ENCODE measurements around the gene FGB.

FGB gene

DNA sequence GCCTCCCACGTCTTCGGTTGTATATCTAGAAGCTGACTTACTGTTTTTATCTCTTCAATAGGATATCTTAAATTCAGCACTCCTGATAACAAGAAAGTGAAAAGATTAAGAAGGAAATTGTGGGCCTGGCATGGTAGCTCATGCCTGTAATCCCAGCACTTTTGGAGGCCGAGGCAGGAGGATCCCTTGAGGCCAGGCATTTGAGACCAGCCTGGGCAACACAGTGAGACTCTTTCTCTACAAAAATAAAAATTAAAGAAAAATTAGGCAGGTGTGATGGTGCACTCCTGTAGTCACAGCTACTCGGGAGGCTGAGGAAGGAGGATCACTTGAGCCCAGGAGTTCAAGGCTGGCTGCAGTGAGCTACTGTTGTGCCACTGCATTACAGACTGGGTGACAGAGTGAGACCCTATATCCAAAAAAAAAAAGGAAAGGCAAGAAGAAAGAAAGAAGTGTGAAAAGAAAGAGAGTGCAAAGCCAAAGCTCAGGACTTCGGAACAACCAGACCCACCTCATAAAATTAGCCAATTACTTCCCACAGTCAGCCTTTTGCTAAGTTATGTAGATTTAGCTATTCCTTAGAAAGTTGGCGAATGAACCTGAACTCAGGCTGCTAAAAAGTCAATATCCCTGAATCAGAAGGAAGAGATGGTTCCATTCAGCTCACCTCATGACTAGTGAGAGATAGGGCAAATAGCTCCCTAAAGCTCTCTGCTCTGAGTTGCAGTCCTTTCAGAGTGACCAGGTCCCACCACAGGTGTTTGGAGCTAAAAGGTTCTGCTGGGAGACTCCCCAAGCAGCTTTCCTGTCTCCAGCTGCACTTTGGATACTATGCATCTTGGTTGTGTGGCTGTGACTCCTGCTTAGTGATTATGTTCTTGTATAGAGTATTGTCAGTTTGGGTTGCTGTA, 40.5 kb downstream of the FGB start:
- TF ChIP-seq, protein P1, sequence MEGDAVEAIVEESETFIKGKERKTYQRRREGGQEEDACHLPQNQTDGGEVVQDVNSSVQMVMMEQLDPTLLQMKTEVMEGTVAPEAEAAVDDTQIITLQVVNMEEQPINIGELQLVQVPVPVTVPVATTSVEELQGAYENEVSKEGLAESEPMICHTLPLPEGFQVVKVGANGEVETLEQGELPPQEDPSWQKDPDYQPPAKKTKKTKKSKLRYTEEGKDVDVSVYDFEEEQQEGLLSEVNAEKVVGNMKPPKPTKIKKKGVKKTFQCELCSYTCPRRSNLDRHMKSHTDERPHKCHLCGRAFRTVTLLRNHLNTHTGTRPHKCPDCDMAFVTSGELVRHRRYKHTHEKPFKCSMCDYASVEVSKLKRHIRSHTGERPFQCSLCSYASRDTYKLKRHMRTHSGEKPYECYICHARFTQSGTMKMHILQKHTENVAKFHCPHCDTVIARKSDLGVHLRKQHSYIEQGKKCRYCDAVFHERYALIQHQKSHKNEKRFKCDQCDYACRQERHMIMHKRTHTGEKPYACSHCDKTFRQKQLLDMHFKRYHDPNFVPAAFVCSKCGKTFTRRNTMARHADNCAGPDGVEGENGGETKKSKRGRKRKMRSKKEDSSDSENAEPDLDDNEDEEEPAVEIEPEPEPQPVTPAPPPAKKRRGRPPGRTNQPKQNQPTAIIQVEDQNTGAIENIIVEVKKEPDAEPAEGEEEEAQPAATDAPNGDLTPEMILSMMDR (IDR thresholded peaks at IDR 0.05), result no peak

DNA sequence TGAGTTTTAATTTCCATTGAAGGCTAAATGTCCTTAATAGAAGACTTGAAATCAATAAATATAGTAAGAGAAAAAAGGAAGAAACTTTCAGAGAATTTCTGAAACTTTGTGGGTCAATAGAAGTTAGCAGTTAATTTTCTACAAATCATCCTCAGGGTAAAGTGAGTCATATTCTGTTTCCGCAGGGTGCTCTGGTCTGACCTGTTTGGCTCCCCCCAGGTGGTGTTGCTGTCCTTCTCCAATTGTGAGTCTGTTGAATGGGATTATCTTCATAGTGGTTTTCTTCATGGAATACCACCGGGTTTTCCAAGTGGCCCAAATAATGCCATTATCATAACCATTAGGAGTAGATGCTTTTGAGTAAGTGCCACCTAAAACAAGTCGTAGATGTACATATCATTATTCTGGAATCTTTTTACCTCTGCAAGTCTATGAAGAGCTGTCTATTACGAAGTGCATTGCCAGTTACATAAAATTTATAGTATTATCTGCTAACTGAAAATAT, 41.9 kb downstream of the FGB start:
- TF ChIP-seq, protein P1 (IDR thresholded peaks at IDR 0.05), result no peak

DNA sequence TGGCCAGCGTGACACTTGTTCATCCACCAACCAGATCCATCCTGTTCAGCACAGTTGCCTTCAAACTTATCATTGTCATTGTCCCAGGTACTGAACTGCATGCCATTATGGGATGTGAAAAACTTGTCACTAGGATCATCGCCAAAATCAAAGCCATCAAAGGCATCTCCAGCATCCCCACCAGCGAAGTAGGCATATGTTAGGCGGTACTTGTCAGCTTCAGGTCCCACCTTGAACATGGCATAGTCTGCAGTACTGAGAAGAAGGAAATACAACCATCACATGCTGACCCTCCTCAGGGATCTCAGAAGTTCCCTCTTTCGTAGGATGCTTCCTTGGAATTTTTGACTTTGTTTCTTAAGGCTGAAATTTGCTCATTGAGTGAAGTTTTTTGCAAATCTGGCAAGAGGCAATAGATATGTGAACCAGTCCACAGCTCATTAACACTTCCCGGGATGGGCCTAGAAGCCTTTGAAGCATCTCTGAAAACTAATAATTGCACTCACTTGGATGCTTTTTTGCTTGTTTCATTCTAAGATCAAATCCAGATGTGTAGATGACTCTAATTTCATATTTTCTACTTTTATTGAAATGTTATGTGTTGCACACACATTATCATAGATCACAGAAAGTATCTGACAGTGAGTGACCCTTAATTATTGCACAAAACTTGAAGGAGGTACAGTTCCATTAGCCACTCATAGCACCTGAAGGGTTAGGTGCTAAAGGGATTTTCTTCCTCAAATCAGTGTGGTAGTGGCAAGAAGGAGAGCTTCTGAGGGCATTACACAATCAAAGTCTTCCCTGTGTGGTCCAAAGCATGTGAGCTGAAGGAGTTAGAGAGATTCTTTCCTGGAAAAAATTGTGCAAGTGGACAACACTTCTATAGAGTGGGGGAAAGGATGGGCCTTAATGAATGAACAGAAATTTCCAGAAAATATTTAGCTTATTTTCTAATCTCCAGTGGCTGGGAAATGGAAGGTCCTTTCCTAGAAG, 44.2 kb downstream of the FGB start:
- TF ChIP-seq, protein P1 (IDR thresholded peaks at IDR 0.05), result no peak

DNA sequence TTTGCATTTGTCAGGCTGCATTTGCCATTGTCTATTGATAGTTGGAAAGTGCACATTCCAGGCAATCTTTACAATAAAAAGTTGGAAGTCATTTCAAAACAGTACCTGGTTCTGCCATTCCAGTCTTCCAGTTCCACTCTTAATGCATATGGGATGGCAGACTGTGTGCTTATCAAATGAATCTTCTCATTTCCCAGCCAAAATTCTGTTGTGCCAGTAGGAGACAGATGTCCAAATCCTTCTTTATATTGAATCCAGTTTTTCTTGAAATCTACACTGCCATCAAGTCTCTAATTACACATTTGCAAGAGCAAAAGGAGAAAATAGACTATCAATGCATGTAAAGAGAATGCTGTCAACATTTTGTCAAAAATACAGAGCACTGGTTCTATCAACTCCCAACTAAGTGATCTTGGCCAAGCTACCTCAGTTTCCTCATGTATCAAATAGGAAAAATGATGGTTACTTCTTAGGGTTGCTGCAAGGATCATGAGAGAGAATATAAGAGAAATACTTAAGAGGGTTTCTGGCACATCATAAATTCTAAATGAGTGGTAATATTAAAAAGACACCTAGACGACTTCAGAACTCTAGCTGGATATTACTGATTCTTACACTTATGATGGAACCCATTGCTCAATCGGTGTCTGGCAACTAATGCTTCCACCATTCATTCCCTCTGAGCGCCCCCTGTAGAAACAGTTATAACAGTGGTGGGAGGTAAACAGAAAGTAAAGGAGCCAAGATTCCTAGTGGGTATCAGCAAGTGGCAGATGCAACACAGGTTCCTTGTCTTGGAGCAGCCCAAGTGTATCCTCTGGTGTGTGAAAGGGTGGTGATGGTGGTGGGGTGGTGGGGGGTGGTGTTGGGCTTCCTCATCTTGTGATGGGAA, 45.8 kb downstream of the FGB start:
- TF ChIP-seq, protein P1 (IDR thresholded peaks at IDR 0.05), result no peak

DNA sequence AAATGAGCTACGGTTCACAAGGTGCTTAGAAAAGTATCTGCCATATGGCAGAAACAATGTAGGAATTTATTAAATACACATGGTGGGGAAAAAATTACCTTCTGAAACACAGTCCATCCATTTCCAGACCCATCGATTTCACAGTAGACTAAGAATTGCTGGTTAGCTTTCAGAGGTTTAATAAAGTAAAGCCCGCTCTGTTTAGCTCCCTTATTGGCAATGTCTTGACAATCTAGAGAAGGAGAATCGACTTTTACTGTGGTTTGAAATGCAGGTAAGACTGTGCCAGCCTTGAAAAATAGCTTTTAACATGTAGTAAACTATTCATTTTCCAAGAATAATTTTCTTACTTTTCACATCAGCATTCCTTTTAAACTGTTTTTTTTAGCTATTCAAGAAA, 46.7 kb downstream of the FGB start:
- TF ChIP-seq, protein P1 (IDR thresholded peaks at IDR 0.05), result no peak

DNA sequence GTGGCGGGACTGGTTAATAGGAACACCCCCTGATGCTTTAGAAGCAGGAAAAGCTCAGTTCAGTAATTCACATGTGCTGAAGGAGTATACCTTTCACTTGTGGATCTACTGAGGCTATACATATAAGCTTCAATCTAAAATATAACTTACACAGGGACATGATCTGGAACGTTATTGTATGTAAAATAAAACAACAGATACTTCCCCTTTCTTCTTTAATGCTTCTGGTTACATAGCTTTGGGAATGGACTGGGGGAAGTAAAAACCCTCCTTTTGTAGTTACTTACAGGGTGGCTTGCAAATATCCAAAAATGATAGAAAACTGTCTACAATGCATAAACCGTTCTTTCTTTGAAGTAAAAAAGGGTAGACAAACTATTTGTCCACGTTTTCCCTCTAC, 47.8 kb downstream of the FGB start:
- TF ChIP-seq, protein P1 (IDR thresholded peaks at IDR 0.05), result no peak

Measured in LNCAP (cell line).